ENCODE data around the gene SVIL.
"Not testable (repeated sequence)": the region's sequence is repeated elsewhere in the genome, so short reads cannot be mapped to it uniquely, and the experiment has no call there.

SVIL gene

DNA sequence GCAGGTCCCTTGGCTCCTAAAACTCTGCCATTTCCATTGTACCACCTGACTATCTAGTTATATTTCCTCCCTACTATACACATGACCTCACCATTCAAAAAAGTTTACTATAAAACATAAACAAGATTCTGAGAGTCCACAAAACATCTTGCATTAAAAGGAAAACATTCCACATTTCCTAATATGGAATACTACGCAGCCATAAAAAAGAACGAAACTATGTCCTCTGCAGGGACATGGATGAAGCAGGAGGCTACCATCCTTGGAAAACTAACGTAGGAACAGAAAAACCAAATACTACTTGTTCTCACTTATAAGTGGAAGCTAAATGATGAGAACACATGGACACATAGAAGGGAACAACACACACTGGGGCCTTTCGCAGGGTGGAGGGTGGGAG, 48.3 kb downstream of the SVIL start:
- no peak overlapping the region for H3K4me3 ChIP-seq
- no peaks in the 10 kb centered on the region for H3K9me3 ChIP-seq (ENCODE audit: low read depth, low read length)
- H3K9ac ChIP-seq (ENCODE audit: insufficient read length): no peak overlapping the region
- TF ChIP-seq EZH2 (IDR thresholded peaks at IDR 0.05) (no peak), POLR2AphosphoS5 (IDR thresholded peaks at IDR 0.05; ENCODE audit: borderline replicate concordance, low read depth, low read length) (no peak), FOXP2 (optimal IDR thresholded peaks at IDR 0.05; ENCODE audit: control extremely low read depth, extremely low read length, insufficient read depth) (no peak)
- DNase-seq (ENCODE audit: low read depth, low spot score): no peak
- H3K27ac ChIP-seq: no peak overlapping the region
- no peaks in the 10 kb centered on the region for H3K36me3 ChIP-seq (ENCODE audit: insufficient read depth, low read length)

DNA sequence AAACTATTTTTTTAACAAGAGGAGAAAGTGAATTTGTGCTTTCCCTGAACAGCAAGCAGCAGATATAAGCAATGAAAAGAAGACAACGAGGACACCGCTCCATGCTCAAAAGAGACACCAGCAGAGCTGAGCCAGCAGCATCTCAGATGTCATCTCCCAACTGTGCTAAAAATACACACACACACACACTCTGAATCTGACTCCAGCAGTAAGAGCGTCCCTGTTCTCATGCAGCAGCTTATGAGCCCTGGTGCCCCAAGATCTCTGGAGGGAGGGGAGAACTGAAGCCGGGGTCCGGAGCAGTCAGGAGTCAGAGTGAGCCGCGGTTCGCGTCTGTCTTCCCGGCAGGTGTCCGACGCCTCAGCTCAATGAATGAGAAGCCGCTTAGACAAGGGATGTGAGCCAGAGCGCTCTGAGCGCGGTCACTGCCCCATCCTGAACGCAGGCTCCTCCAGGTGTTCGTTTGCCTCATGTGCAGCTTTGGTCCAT, 49.2 kb downstream of the SVIL start:
- no peak for DNase-seq (ENCODE audit: low read depth, low spot score)
- TF ChIP-seq EZH2 (IDR thresholded peaks at IDR 0.05) (no peak), POLR2AphosphoS5 (IDR thresholded peaks at IDR 0.05; ENCODE audit: borderline replicate concordance, low read depth, low read length) (no peak), FOXP2 (optimal IDR thresholded peaks at IDR 0.05; ENCODE audit: control extremely low read depth, extremely low read length, insufficient read depth) (no peak)
- Histone ChIP-seq H3K9me3 (ENCODE audit: low read depth, low read length) (no peaks in the 10 kb centered on the region), H3K27ac (no peak overlapping the region), H3K36me3 (ENCODE audit: insufficient read depth, low read length) (no peaks in the 10 kb centered on the region), H3K4me3 (no peak overlapping the region), H3K9ac (ENCODE audit: insufficient read length) (no peak overlapping the region)

DNA sequence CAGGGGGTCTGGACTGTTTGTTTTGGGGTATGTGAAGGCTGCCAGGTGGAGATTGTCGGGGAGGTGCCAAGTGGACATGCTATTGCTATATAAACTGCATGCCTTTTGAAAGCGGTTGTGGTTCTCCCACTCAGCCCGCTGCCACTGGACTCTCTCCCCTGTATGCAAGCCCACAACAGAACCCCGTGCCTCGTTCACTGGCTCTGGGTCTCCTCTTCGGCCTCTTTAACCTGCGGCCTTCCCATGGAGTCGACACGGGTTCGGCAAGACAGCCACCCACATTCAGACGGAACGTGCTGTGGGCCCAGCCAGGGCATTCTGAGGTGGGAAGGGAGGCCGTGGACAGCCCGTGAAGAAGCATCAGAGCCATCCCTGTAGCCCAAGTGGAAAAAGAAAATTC, 50.3 kb downstream of the SVIL start:
- no peak for TF ChIP-seq EZH2 (IDR thresholded peaks at IDR 0.05)
- no peak for TF ChIP-seq FOXP2 (optimal IDR thresholded peaks at IDR 0.05; ENCODE audit: control extremely low read depth, extremely low read length, insufficient read depth)
- TF ChIP-seq POLR2AphosphoS5 (IDR thresholded peaks at IDR 0.05; ENCODE audit: borderline replicate concordance, low read depth, low read length): no peak

GRCh38 chr10:29583674-29584073, 51.1 kb downstream of the SVIL start:
- no peaks in the 10 kb centered on the region for H3K9me3 ChIP-seq (ENCODE audit: low read depth, low read length)
- H3K9ac ChIP-seq (ENCODE audit: insufficient read length): no peak overlapping the region
- DNase-seq (ENCODE audit: low read depth, low spot score): no peak
- H3K4me3 ChIP-seq: no peak overlapping the region
- no peak for TF ChIP-seq FOXP2 (optimal IDR thresholded peaks at IDR 0.05; ENCODE audit: control extremely low read depth, extremely low read length, insufficient read depth)
- TF ChIP-seq EZH2 (IDR thresholded peaks at IDR 0.05): no peak
- H3K36me3 ChIP-seq (ENCODE audit: insufficient read depth, low read length): no peaks in the 10 kb centered on the region
- no peak overlapping the region for H3K27ac ChIP-seq

More for the DNA sequence above, 50.3 kb downstream of the SVIL start:
- Histone ChIP-seq H3K27ac (no peak overlapping the region), H3K9me3 (ENCODE audit: low read depth, low read length) (no peaks in the 10 kb centered on the region), H3K36me3 (ENCODE audit: insufficient read depth, low read length) (no peaks in the 10 kb centered on the region), H3K9ac (ENCODE audit: insufficient read length) (no peak overlapping the region), H3K4me3 (no peak overlapping the region)
- DNase-seq (ENCODE audit: low read depth, low spot score): no peak

DNA sequence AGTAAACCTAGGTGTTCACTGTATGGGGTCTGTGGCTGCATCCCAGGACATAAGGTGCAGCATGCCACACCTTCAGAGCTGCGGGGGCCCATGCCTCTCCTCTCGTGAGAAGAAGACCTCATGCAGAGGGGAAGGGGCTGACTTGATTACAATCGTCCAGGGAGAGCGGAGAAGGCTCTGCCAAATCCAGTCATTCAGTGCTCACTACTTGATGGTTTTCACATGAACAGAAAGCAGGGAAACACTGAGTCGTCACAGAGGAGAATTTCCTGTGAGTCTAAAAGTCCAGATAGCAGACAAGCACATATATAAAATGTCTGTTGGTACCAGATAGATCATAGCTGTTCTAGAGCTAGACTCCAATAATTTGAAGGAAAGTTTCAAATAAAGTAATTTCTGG, 52.0 kb downstream of the SVIL start:
- not testable (repeated sequence) for H3K36me3 ChIP-seq (ENCODE audit: insufficient read depth, low read length); H3K27ac ChIP-seq; DNase-seq (ENCODE audit: low read depth, low spot score); H3K4me3 ChIP-seq; H3K9me3 ChIP-seq (ENCODE audit: low read depth, low read length); H3K9ac ChIP-seq (ENCODE audit: insufficient read length)

DNA sequence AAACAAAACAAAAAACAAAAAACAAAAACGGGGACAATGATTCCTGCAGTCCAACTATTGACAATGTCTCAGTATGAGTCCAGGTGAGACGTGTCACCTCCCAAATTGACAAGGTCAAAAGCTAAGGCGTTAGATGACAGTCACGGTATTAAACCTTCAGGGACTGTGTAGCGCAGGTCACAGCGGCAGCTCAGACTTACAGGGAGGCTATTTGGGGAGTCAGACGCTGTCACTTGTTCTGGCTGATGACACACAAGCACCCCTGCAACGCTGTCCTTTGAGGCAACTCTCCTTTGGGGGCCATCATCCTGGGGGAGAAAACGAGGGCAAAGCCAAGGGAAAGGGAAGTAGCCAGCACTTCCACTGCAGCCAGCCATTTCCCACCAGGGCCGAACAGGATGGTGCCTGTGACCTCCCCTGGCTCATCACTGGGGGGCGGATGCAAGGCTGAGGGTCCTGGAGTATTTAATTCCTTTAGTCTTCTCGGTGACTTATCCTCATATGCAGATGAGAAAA, 55.3 kb downstream of the SVIL start:
- no peak for DNase-seq (ENCODE audit: low read depth, low spot score)
- no peak for TF ChIP-seq FOXP2 (optimal IDR thresholded peaks at IDR 0.05; ENCODE audit: control extremely low read depth, extremely low read length, insufficient read depth)
- no peaks in the 10 kb centered on the region for H3K9me3 ChIP-seq (ENCODE audit: low read depth, low read length)
- H3K27ac ChIP-seq: no peak overlapping the region
- no peak overlapping the region for H3K4me3 ChIP-seq
- no peak overlapping the region for H3K9ac ChIP-seq (ENCODE audit: insufficient read length)
- no peaks in the 10 kb centered on the region for H3K36me3 ChIP-seq (ENCODE audit: insufficient read depth, low read length)

DNA sequence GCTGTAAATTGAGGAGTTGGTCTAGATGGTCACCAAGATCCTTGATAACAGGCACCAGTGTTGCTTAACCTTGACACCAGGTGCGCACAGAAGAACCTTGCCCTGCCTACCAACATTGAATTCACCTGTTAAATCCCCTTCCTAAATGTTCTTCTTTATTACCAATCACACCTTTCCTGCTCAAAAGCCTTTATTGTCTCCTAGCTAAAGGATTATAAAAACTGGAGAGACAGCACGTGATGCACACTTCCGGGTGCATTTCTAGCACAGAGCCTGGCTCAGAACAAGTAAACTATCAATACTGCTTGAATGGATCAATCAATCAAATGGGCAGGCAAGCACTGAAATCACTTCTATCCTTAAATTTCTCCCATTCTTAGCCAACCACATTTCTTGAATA, 56.3 kb downstream of the SVIL start:
- Histone ChIP-seq H3K9ac (ENCODE audit: insufficient read length) (no peak overlapping the region), H3K9me3 (ENCODE audit: low read depth, low read length) (no peaks in the 10 kb centered on the region), H3K27ac (no peak overlapping the region), H3K36me3 (ENCODE audit: insufficient read depth, low read length) (no peaks in the 10 kb centered on the region), H3K4me3 (no peak overlapping the region)
- no peak for DNase-seq (ENCODE audit: low read depth, low spot score)
- no peak for TF ChIP-seq EZH2 (IDR thresholded peaks at IDR 0.05)
- no peak for TF ChIP-seq FOXP2 (optimal IDR thresholded peaks at IDR 0.05; ENCODE audit: control extremely low read depth, extremely low read length, insufficient read depth)
- TF ChIP-seq POLR2AphosphoS5 (IDR thresholded peaks at IDR 0.05; ENCODE audit: borderline replicate concordance, low read depth, low read length): no peak

- no peak overlapping the region for H3K27ac ChIP-seq
- H3K4me3 ChIP-seq: no peak overlapping the region
- H3K36me3 ChIP-seq (ENCODE audit: insufficient read depth, low read length): no peaks in the 10 kb centered on the region
- no peak overlapping the region for H3K9ac ChIP-seq (ENCODE audit: insufficient read length)
- H3K9me3 ChIP-seq (ENCODE audit: low read depth, low read length): no peaks in the 10 kb centered on the region
- DNase-seq (ENCODE audit: low read depth, low spot score): no peak
- no peak for TF ChIP-seq POLR2AphosphoS5 (IDR thresholded peaks at IDR 0.05; ENCODE audit: borderline replicate concordance, low read depth, low read length)
- TF ChIP-seq EZH2 (IDR thresholded peaks at IDR 0.05): no peak
- TF ChIP-seq FOXP2 (optimal IDR thresholded peaks at IDR 0.05; ENCODE audit: control extremely low read depth, extremely low read length, insufficient read depth): no peak
Observed at GRCh38 chr10:29576681-29577080, 58.1 kb downstream of the SVIL start.

DNA sequence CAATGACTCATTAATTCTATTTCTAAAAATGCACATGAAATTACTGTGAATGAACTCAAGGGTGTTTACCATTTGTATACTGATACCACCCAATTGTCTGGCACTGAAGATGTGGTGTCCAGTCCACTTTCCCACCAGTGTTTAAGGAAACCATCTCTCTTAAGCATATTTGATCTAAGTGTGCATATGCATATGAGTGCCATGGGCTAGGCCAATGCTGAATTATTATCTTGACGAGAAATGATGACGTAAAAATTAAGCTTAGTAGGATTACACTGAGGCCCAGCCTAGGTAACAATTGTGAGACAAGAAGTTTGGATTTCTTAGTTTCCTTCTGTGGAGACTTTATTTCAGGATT, 59.7 kb downstream of the SVIL start:
- H3K4me3 ChIP-seq: no peak overlapping the region
- TF ChIP-seq EZH2 (IDR thresholded peaks at IDR 0.05) (no peak), POLR2AphosphoS5 (IDR thresholded peaks at IDR 0.05; ENCODE audit: borderline replicate concordance, low read depth, low read length) (no peak), FOXP2 (optimal IDR thresholded peaks at IDR 0.05; ENCODE audit: control extremely low read depth, extremely low read length, insufficient read depth) (no peak)

DNA sequence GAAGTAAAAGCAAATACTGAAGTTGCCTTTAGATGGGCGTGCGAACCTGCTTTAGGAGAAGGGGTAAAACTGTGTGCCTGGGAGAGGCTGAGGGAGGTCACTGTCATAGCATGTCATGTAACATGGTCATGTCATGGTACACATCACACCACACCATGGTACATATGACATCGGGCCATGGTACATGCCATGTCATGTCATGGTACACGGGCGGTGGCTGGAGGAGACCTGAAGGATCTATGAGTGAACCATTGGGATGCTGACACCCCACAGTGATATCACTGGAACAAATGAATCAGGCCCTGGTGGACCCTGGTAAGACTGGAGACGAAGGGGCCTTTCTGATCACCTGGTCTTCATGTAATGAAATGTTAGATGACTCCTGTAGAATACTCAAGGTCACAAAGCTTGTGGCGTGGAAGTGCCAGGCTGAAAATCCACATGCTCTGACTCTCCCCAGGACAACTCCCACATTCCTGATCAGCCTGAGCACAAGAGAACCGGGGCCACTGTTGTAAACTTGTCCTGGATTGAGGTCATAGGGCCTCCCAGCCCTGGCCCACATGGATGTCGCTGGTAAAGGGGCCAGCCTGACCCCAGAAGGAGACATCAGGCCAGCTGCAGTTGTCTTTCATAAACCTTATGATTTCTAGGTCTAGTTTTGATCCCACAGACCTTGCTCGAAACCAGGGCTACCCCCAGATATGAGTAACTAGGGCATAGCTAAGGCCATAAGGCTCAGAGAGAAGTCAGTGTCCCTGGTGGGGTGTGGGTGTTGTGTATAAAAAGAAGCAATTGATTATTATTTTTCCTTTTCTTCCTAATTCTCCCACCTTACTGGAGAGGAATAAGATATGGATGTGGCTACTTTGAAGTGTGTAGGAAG, 60.3 kb downstream of the SVIL start:
- DNase-seq (ENCODE audit: low read depth, low spot score): not testable (repeated sequence)

More for the DNA sequence above, 59.7 kb downstream of the SVIL start:
- Histone ChIP-seq H3K36me3 (ENCODE audit: insufficient read depth, low read length) (no peaks in the 10 kb centered on the region), H3K9ac (ENCODE audit: insufficient read length) (no peak overlapping the region), H3K27ac (no peak overlapping the region), H3K9me3 (ENCODE audit: low read depth, low read length) (no peaks in the 10 kb centered on the region)
- no peak for DNase-seq (ENCODE audit: low read depth, low spot score)

DNA sequence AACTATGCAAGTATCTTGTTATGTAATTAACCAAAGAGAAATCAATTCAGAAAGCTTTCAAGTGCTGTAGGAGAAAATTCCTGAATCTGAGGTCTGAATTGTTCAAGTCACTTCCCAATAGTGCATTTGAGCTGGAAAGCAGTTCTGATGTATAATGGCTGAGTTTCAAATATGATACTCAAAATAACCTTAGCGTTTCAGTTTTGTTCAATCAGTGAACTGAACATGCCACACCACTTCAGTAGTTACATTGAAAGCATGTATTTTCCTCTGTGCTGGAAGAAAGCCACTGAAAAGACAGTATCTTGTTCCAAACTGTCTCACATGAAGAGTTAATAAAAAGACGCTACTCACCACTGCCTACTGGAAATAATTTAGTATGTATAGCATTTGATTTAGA, 64.5 kb downstream of the SVIL start:
- H3K9ac ChIP-seq (ENCODE audit: insufficient read length); DNase-seq (ENCODE audit: low read depth, low spot score): not testable (repeated sequence)

More for the DNA sequence above, 60.3 kb downstream of the SVIL start:
- H3K9me3 ChIP-seq (ENCODE audit: low read depth, low read length); H3K27ac ChIP-seq; H3K4me3 ChIP-seq; H3K36me3 ChIP-seq (ENCODE audit: insufficient read depth, low read length); H3K9ac ChIP-seq (ENCODE audit: insufficient read length): not testable (repeated sequence)

More for the DNA sequence above, 64.5 kb downstream of the SVIL start:
- not testable (repeated sequence) for H3K27ac ChIP-seq; H3K36me3 ChIP-seq (ENCODE audit: insufficient read depth, low read length); H3K9me3 ChIP-seq (ENCODE audit: low read depth, low read length); H3K4me3 ChIP-seq
